Upper lobe of right lung (tissue), 1 donor: ENCODE results near the gene IFRD1. TPM values are rescaled to one million over a fixed set of nuclear protein-coding genes. Genes with fewer than 3 reads are reported as not detected.

ENCODE experiments used
- ATAC-seq: fragments of 200-7000 bp; cut with Tn5 transposase; one replicate; pipeline ENCODE4 v1.9.1; 2020; ENCODE audit warnings: mild to moderate bottlenecking, moderate library complexity
- DNase-seq: peaks from one replicate; pipeline ENCODE4 v3.0.0-alpha.2; 2020
- H3K27ac ChIP-seq: fragments of 200-600 bp; one replicate; pipeline ENCODE4 v1.8.0; 2022
- H3K27me3 ChIP-seq: fragments of 200-600 bp; one replicate; pipeline ENCODE4 v1.8.0; 2022; ENCODE audit warnings: mild to moderate bottlenecking
- H3K36me3 ChIP-seq: fragments of 200-600 bp; one replicate; pipeline ENCODE4 v1.8.0; 2022
- H3K4me1 ChIP-seq: fragments of 200-600 bp; one replicate; pipeline ENCODE4 v1.8.0; 2022
- H3K4me3 ChIP-seq: fragments of 200-600 bp; one replicate; pipeline ENCODE4 v1.8.0; 2022; ENCODE audit warnings: mild to moderate bottlenecking
- H3K9me3 ChIP-seq: fragments of 200-600 bp; one replicate; pipeline ENCODE4 v1.8.0; 2022
- CTCF ChIP-seq: fragments of 200-600 bp; IDR thresholded peaks from one replicate; pipeline ENCODE4 v1.8.0; 2022; ENCODE audit warnings: antibody characterized with exemption
- intact Hi-C: fragments of 100-400 bp; cut with DNase I; formaldehyde crosslinking; loops from one replicate; pipeline ENCODE4 v1.11.0; 2022
- total RNA-seq: library from RNA; stranded (reverse); fragmentation: NEBNext Ultra II Directional; extraction: Animal tissue kit (Norgen Biotek cat#: 25700); gene quantifications from one replicate; pipeline ENCODE4 v1.2.1, GENCODE V29; 2021
- donor health status: DM: no; HTN: yes; CAD: no; lungs with severe emphysema.

Gene IFRD1
- total RNA-seq, 1 donor from 2014 or later, result 49.9 TPM

- no peak for TF ChIP-seq CTCF
- Histone ChIP-seq H3K4me1 (no peaks in the 10 kb centered on the region), H3K9me3 (no peaks in the 10 kb centered on the region), H3K36me3 (no peaks in the 10 kb centered on the region), H3K27ac (no peak overlapping the region), H3K27me3 (no peaks in the 10 kb centered on the region), H3K4me3 (no peak overlapping the region)
- ATAC-seq, result no peak
- intact Hi-C loops, result no loop called here
- no peak for DNase-seq
These were observed 19.6 kb upstream of the IFRD1 start for GRCh38 chr7:112430649-112431048.

- no peak for ATAC-seq
- H3K4me3 ChIP-seq, result no peak overlapping the region
- no peaks in the 10 kb centered on the region for H3K27me3 ChIP-seq
- H3K4me1 ChIP-seq, result no peaks in the 10 kb centered on the region
- H3K27ac ChIP-seq, result no peak overlapping the region
- no peaks in the 10 kb centered on the region for H3K9me3 ChIP-seq
- H3K36me3 ChIP-seq, result no peaks in the 10 kb centered on the region
- no peak for TF ChIP-seq CTCF
- no peak for DNase-seq
- intact Hi-C loops, result no loop called here
These were observed 18.5 kb upstream of the IFRD1 start for GRCh38 chr7:112431803-112432202.

- no peaks in the 10 kb centered on the region for H3K27me3 ChIP-seq
- H3K9me3 ChIP-seq, result no peaks in the 10 kb centered on the region
- intact Hi-C loops, result no loop called here
- H3K27ac ChIP-seq, result no peak overlapping the region
- H3K4me3 ChIP-seq, result no peak overlapping the region
- no peaks in the 10 kb centered on the region for H3K36me3 ChIP-seq
- TF ChIP-seq CTCF, result no peak
- ATAC-seq, result no peak
- H3K4me1 ChIP-seq, result no peaks in the 10 kb centered on the region
- DNase-seq, result no peak
These were observed 17.0 kb upstream of the IFRD1 start for GRCh38 chr7:112433289-112433688.

- TF ChIP-seq CTCF, result no peak
- DNase-seq, result no peak
- intact Hi-C loops, result no loop called here
- no peaks in the 10 kb centered on the region for H3K27me3 ChIP-seq
- ATAC-seq, result no peak
- H3K9me3 ChIP-seq, result no peaks in the 10 kb centered on the region
- no peak overlapping the region for H3K4me3 ChIP-seq
- no peaks in the 10 kb centered on the region for H3K36me3 ChIP-seq
- H3K27ac ChIP-seq, result no peak overlapping the region
- no peaks in the 10 kb centered on the region for H3K4me1 ChIP-seq
These were observed 13.2 kb upstream of the IFRD1 start for GRCh38 chr7:112437072-112437471.

GRCh38 chr7:112439476-112439875, 10.8 kb upstream of the IFRD1 start:
- H3K27ac ChIP-seq, result no peak overlapping the region
- no peak overlapping the region for H3K4me3 ChIP-seq
- ATAC-seq, result no peak
- no peak for TF ChIP-seq CTCF
- DNase-seq, result no peak
- no peaks in the 10 kb centered on the region for H3K9me3 ChIP-seq
- H3K27me3 ChIP-seq, result no peaks in the 10 kb centered on the region
- H3K36me3 ChIP-seq, result no peaks in the 10 kb centered on the region
- intact Hi-C loops, result no loop called here
- no peaks in the 10 kb centered on the region for H3K4me1 ChIP-seq

GRCh38 chr7:112442210-112442609, 8.1 kb upstream of the IFRD1 start:
- H3K4me3 ChIP-seq, result no peak overlapping the region
- no peaks in the 10 kb centered on the region for H3K9me3 ChIP-seq
- no peaks in the 10 kb centered on the region for H3K4me1 ChIP-seq
- intact Hi-C loops, result no loop called here
- TF ChIP-seq CTCF, result no peak
- H3K27ac ChIP-seq, result no peak overlapping the region
- no peaks in the 10 kb centered on the region for H3K36me3 ChIP-seq
- DNase-seq, result no peak
- ATAC-seq, result no peak
- no peaks in the 10 kb centered on the region for H3K27me3 ChIP-seq
